Mesendoderm (in vitro differentiated cells): ENCODE data around the gene WNK4.
A peak's percentile ranks its signal among the peaks of the same experiment; 100 is the strongest.

Experiments
- DNase-seq: peaks from one replicate; pipeline ENCODE4 v3.0.0; 2013
- H2AK5ac ChIP-seq: 2 replicates; pipeline ENCODE4 v1.6.1; 2013; ENCODE audit warnings: low read length, inconsistent platforms
- H2BK120ac ChIP-seq: 2 replicates; pipeline ENCODE4 v1.6.1; 2013; ENCODE audit warnings: low read depth, mild to moderate bottlenecking, low read length, moderate library complexity, mixed read lengths
- H2BK15ac ChIP-seq: replicated peaks from 2 replicates; pipeline ENCODE4 v1.6.1; 2013; ENCODE audit warnings: low read depth, mild to moderate bottlenecking, moderate library complexity
- H2BK5ac ChIP-seq: 2 replicates; pipeline ENCODE4 v1.6.1; 2013; ENCODE audit warnings: low read length, inconsistent platforms
- H3K18ac ChIP-seq: 2 replicates; pipeline ENCODE4 v1.6.1; 2013; ENCODE audit warnings: mild to moderate bottlenecking, low read length, mixed read lengths
- H3K23ac ChIP-seq: one replicate; pipeline ENCODE4 v1.6.1; 2013; ENCODE audit warnings: low read length
- H3K27ac ChIP-seq: 2 replicates; pipeline ENCODE4 v1.5.1; 2013; ENCODE audit warnings: low read depth, mild to moderate bottlenecking, inconsistent platforms, low read length, moderate library complexity
- H3K27me3 ChIP-seq: 2 replicates; pipeline ENCODE4 v1.6.1; 2013; ENCODE audit warnings: low read length, control low read depth, mild to moderate bottlenecking, inconsistent platforms; ENCODE audit not compliant: insufficient read depth, poor library complexity
- H3K36me3 ChIP-seq: 2 replicates; pipeline ENCODE4 v1.6.1; 2013; ENCODE audit warnings: low read length, inconsistent platforms; ENCODE audit not compliant: control insufficient read depth, insufficient read depth
- H3K4ac ChIP-seq: one replicate; pipeline ENCODE4 v1.6.1; 2013; ENCODE audit warnings: low read depth, mild to moderate bottlenecking, low read length, moderate library complexity
- H3K4me1 ChIP-seq: 2 replicates; pipeline ENCODE4 v1.6.1; 2013; ENCODE audit warnings: low read depth, low read length, inconsistent platforms; ENCODE audit not compliant: control insufficient read depth
- H3K4me2 ChIP-seq: 2 replicates; pipeline ENCODE4 v1.6.1; 2013; ENCODE audit warnings: low read length
- H3K4me3 ChIP-seq: 2 replicates; pipeline ENCODE4 v1.5.1; 2013; ENCODE audit warnings: mild to moderate bottlenecking, low read length
- H3K56ac ChIP-seq: one replicate; pipeline ENCODE4 v1.6.1; 2013; ENCODE audit warnings: low read length
- H3K79me1 ChIP-seq: 2 replicates; pipeline ENCODE4 v1.6.1; 2013; ENCODE audit warnings: low read length, inconsistent platforms
- H3K79me2 ChIP-seq: 2 replicates; pipeline ENCODE4 v1.6.1; 2013; ENCODE audit warnings: mild to moderate bottlenecking, low read length; ENCODE audit not compliant: control insufficient read depth, insufficient read depth
- H3K9ac ChIP-seq: 2 replicates; pipeline ENCODE4 v1.6.1; 2013; ENCODE audit warnings: low read length, inconsistent platforms
- H4K5ac ChIP-seq: one replicate; pipeline ENCODE4 v1.6.1; 2013; ENCODE audit warnings: low read length
- H4K8ac ChIP-seq: one replicate; pipeline ENCODE4 v1.6.1; 2013; ENCODE audit warnings: low read depth, mild to moderate bottlenecking, control low read depth, low read length, moderate library complexity
- WGBS: extraction: QIAGEN DNeasy Blood & Tissue Kit; methylation state at CpG from one replicate; pipeline ENCODE4 v1.1.7; 2013; ENCODE audit warnings: low lambda C conversion rate, missing lambda C conversion rate; ENCODE audit not compliant: insufficient coverage; ENCODE audit errors: extremely low coverage; 5-methylcytosine and 5-hydroxymethylcytosine counted together

The WNK4 gene

DNA sequence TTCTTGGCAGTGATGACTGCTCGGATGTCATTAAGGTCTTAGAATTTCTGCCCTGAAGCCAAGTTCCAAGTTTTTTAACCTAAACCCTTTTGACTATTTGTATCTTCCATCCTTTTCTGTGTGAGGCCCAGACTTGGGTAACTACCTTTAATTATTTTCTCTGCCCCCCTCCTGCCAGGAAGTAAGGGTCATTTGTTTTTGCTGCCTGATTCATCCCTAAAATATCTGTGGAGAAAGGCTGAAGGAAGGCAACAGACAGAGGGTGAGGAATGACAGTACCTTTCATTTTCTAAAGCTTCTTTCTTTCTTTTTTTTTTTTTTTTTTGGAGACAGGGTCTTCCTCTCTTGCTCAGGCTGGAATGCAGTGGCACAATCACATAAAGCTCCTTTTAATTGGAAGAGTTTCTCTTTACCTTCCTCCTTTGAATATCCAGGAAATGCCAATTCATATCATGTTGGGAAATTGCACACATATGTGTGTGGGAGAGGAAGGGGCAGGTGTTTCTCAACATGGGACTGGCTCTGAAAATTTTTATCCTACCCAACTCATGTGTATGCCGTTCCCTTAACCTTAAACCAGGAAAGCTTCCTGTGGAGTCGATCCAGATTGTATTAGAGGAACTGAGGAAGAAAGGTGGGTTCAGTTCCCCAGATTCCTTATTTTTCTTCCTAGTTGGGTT is 6.2 kb upstream of the WNK4 start:
- Histone ChIP-seq H3K4me3 (peak overlapping the region; percentile 100), H3K18ac (peak overlapping the region; percentile 78), H3K4me2 (peak overlapping the region; percentile 97), H2BK5ac (no peak overlapping the region), H3K79me1 (peaks cover 3% of the 10 kb centered on the region), H3K36me3 (peaks cover 5% of the 10 kb centered on the region), H2AK5ac (no peak overlapping the region), H3K4me1 (peaks cover 2% of the 10 kb centered on the region), H3K56ac (peak overlapping the region; percentile 100), H4K5ac (no peak overlapping the region), H2BK120ac (no peak overlapping the region), H2BK15ac (no peak overlapping the region), H3K23ac (no peak overlapping the region), H3K27me3 (no peaks in the 10 kb centered on the region), H3K27ac (peak overlapping the region; percentile 33), H3K79me2 (no peaks in the 10 kb centered on the region), H3K4ac (no peak overlapping the region), H3K9ac (peak overlapping the region; percentile 100), H4K8ac (peak overlapping the region; percentile 66)
- no CpG with 5 or more reads among the region's 3 CpGs for WGBS
- peak; percentile 25 for DNase-seq

DNA sequence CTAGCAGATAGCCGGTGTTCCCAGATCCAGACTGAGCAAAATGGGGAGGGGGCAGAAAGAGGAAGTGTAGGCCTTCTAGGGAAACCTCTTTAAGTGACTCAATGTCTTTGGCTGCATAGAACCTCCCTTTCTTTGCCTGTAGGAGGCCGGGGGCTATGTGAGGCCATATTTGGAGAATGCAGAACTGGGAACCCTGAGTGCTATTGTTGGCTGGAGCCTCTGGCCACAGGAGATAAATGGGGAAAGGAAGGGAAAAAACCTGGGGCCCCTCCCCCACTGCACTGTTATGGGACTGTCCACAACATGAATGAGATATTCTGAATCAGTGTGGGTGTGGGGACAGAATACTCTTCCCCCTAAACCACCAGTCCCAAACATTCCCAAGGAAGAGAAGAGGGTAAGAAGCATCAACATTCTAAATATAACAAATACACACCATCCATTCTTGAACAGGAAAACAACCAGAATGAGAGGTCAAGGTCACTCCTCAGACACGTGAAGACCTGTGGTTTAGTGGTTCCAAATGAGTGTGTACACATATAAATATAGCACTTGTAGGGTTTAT is 4.8 kb upstream of the WNK4 start:
- no peak overlapping the region for H3K18ac ChIP-seq
- peaks cover 5% of the 10 kb centered on the region for H3K36me3 ChIP-seq
- H3K4me1 ChIP-seq: peaks cover 5% of the 10 kb centered on the region
- H3K56ac ChIP-seq: no peak overlapping the region
- no peak overlapping the region for H2BK15ac ChIP-seq
- no peak overlapping the region for H3K4me2 ChIP-seq
- H3K4ac ChIP-seq: no peak overlapping the region
- H4K8ac ChIP-seq: no peak overlapping the region
- no peak overlapping the region for H2BK120ac ChIP-seq
- no peak overlapping the region for H3K9ac ChIP-seq
- no peak overlapping the region for H4K5ac ChIP-seq
- no peak overlapping the region for H2AK5ac ChIP-seq
- no peak overlapping the region for H2BK5ac ChIP-seq
- H3K79me1 ChIP-seq: peaks cover 3% of the 10 kb centered on the region
- peak; percentile 33 for DNase-seq
- H3K23ac ChIP-seq: no peak overlapping the region
- no peaks in the 10 kb centered on the region for H3K27me3 ChIP-seq
- no peaks in the 10 kb centered on the region for H3K79me2 ChIP-seq
- no CpG with 5 or more reads among the region's 3 CpGs for WGBS
- no peak overlapping the region for H3K4me3 ChIP-seq
- no peak overlapping the region for H3K27ac ChIP-seq

DNA sequence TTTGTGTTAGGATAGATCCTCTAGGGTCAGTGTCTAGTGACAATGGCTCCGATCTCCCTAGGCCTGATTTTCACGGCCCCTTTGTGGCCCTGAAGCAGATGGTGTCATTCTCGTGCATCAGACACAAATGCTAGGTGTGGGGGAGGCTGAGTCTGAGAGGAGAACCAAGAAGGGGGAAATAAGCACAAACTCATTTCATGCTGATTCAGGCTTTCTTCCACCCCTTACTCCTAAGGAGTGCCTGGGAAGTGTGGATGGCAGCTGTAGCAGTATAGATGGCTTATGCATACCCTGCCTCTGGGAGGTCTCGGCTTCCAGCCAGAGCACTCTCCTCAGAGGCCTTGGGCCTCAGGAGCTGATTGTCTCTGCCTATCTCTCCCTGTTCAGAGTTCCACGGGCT is 1.8 kb upstream of the WNK4 start:
- H3K56ac ChIP-seq: no peak overlapping the region
- no peak overlapping the region for H2BK5ac ChIP-seq
- H3K23ac ChIP-seq: no peak overlapping the region
- no peak overlapping the region for H3K4me2 ChIP-seq
- WGBS: no CpG with 5 or more reads among the region's 5 CpGs
- H3K4ac ChIP-seq: no peak overlapping the region
- no peaks in the 10 kb centered on the region for H3K79me2 ChIP-seq
- no peak overlapping the region for H2BK15ac ChIP-seq
- peaks cover 6% of the 10 kb centered on the region for H3K27me3 ChIP-seq
- no peak overlapping the region for H3K18ac ChIP-seq
- peaks cover 5% of the 10 kb centered on the region for H3K4me1 ChIP-seq
- no peak overlapping the region for H2BK120ac ChIP-seq
- no peak overlapping the region for H3K27ac ChIP-seq
- H4K5ac ChIP-seq: no peak overlapping the region
- no peak overlapping the region for H3K4me3 ChIP-seq
- H3K36me3 ChIP-seq: peaks cover 5% of the 10 kb centered on the region
- no peak for DNase-seq
- H3K79me1 ChIP-seq: peaks cover 2% of the 10 kb centered on the region
- no peak overlapping the region for H2AK5ac ChIP-seq
- no peak overlapping the region for H4K8ac ChIP-seq
- H3K9ac ChIP-seq: no peak overlapping the region

DNA sequence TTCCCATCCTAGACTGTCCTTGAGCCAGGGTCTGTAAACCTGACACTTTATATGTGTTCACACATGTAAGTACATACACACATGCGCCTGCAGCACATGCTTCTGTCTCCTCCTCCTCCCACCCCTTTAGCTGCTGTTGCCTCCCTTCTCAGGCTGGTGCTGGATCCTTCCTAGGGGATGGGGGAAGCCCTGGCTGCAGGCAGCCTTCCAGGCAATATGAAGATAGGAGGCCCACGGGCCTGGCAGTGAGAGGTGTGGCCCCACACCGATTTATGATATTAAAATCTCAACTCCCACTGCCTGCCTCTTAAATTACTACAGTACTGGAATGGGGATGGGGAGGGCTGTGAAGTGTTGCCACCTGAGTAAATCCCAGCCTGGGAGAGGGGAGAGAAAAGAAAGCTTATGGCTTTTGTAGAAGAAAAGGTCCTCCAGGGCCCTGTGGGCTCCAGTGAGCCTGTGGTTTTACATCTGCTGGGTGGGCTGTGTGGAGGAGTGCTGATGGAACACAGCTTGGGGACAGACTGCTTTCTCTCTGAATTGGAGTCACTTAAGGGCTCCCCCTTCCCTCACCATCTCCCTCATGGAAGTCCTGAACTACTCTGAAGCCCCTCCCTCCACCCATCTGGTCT is 990 bp upstream of the WNK4 start:
- no peak overlapping the region for H2BK120ac ChIP-seq
- no peak overlapping the region for H4K5ac ChIP-seq
- H3K27ac ChIP-seq: no peak overlapping the region
- no peak overlapping the region for H2BK15ac ChIP-seq
- no peak overlapping the region for H3K4me2 ChIP-seq
- no CpG with 5 or more reads among the region's 3 CpGs for WGBS
- peaks cover 3% of the 10 kb centered on the region for H3K4me1 ChIP-seq
- H3K4me3 ChIP-seq: no peak overlapping the region
- no peaks in the 10 kb centered on the region for H3K79me2 ChIP-seq
- H3K27me3 ChIP-seq: peaks cover 6% of the 10 kb centered on the region
- no peak overlapping the region for H3K4ac ChIP-seq
- H2BK5ac ChIP-seq: no peak overlapping the region
- DNase-seq: no peak
- H3K9ac ChIP-seq: no peak overlapping the region
- peaks cover 5% of the 10 kb centered on the region for H3K36me3 ChIP-seq
- no peak overlapping the region for H2AK5ac ChIP-seq
- no peak overlapping the region for H3K56ac ChIP-seq
- H3K18ac ChIP-seq: no peak overlapping the region
- no peak overlapping the region for H4K8ac ChIP-seq
- H3K79me1 ChIP-seq: no peaks in the 10 kb centered on the region
- H3K23ac ChIP-seq: no peak overlapping the region

DNA sequence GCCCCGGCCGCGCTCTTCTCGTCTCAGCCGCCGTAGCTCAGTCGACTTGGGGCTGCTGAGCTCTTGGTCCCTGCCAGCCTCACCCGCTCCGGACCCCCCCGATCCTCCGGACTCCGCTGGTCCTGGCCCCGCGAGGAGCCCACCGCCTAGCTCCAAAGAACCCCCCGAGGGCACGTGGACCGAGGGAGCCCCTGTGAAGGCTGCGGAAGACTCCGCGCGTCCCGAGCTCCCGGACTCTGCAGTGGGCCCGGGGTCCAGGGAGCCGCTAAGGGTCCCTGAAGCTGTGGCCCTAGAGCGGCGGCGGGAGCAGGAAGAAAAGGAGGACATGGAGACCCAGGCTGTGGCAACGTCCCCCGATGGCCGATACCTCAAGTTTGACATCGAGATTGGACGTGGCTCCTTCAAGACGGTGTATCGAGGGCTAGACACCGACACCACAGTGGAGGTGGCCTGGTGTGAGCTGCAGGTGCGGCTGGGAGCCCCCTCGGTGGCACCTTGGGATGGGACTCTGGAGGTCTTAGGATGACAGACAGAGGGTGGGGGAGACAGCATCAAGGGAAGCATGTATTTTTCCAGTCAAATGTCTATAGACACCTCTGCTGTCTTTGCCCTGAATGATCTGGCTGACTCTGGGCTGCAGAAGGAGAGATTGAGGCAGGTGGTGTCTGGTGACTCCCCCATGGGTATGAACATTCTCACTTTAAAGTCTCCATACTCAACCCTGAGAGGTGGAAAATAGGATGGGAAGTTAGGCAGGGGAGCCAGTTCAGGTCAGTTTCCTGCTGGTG is 635 bp downstream of the WNK4 start:
- no peaks in the 10 kb centered on the region for H3K79me1 ChIP-seq
- H3K56ac ChIP-seq: peak overlapping the region; percentile 80
- peaks cover 6% of the 10 kb centered on the region for H3K27me3 ChIP-seq
- no peak for DNase-seq
- peaks cover 3% of the 10 kb centered on the region for H3K36me3 ChIP-seq
- WGBS: no CpG with 5 or more reads among the region's 39 CpGs
- H4K8ac ChIP-seq: no peak overlapping the region
- H3K4me2 ChIP-seq: peak overlapping the region; percentile 55
- H3K4ac ChIP-seq: no peak overlapping the region
- H4K5ac ChIP-seq: no peak overlapping the region
- peaks cover 3% of the 10 kb centered on the region for H3K4me1 ChIP-seq
- H2BK120ac ChIP-seq: no peak overlapping the region
- no peak overlapping the region for H2BK5ac ChIP-seq
- no peaks in the 10 kb centered on the region for H3K79me2 ChIP-seq
- no peak overlapping the region for H3K18ac ChIP-seq
- no peak overlapping the region for H2AK5ac ChIP-seq
- no peak overlapping the region for H3K4me3 ChIP-seq
- no peak overlapping the region for H3K27ac ChIP-seq
- no peak overlapping the region for H2BK15ac ChIP-seq
- H3K23ac ChIP-seq: no peak overlapping the region
- H3K9ac ChIP-seq: peak overlapping the region; percentile 67
